ENCODE results near the gene PTCH1.

Gene PTCH1

GRCh38 chr9:95437559-95437958, 79.2 kb downstream of the PTCH1 start:
- no peak for DNase-seq

- DNase-seq, result no peak
These were observed 80.4 kb downstream of the PTCH1 start for GRCh38 chr9:95436416-95436815.

GRCh38 chr9:95435074-95435728, 81.6 kb downstream of the PTCH1 start:
- DNase-seq, result no peak

GRCh38 chr9:95434116-95435073, 82.4 kb downstream of the PTCH1 start:
- no peak for DNase-seq

GRCh38 chr9:95433096-95433819, 83.5 kb downstream of the PTCH1 start:
- DNase-seq, result no peak

GRCh38 chr9:95431286-95431685, 85.5 kb downstream of the PTCH1 start:
- DNase-seq, result no peak

GRCh38 chr9:95429948-95430620, 86.7 kb downstream of the PTCH1 start:
- DNase-seq, result no peak

- DNase-seq, result no peak
These were observed 87.7 kb downstream of the PTCH1 start for GRCh38 chr9:95429096-95429495.

- DNase-seq, result no peak
These were observed 90.7 kb downstream of the PTCH1 start for GRCh38 chr9:95425910-95426551.

- no peak for DNase-seq
These were observed 94.1 kb downstream of the PTCH1 start for GRCh38 chr9:95422650-95423049.

- no peak for DNase-seq
These were observed 96.3 kb downstream of the PTCH1 start for GRCh38 chr9:95420518-95420917.

- DNase-seq, result no peak
These were observed 97.3 kb downstream of the PTCH1 start for GRCh38 chr9:95419444-95419843.

GRCh38 chr9:95415158-95415557, 101.6 kb downstream of the PTCH1 start:
- DNase-seq, result no peak

- DNase-seq, result no peak
These were observed 103.0 kb downstream of the PTCH1 start for GRCh38 chr9:95413793-95414192.

- no peak for DNase-seq
These were observed 105.5 kb downstream of the PTCH1 start for GRCh38 chr9:95411054-95411892.

GRCh38 chr9:95409650-95410426, 106.9 kb downstream of the PTCH1 start:
- no peak for DNase-seq

GRCh38 chr9:95407524-95407923, 109.2 kb downstream of the PTCH1 start:
- no peak for DNase-seq

- DNase-seq, result no peak
These were observed 110.7 kb downstream of the PTCH1 start for GRCh38 chr9:95406121-95406520.

GRCh38 chr9:95399261-95399660, 117.5 kb downstream of the PTCH1 start:
- no peak for DNase-seq
